Neural cell (in vitro differentiated cells): Measurements from ENCODE around the gene ATOSB. TPM values are rescaled to one million over a fixed set of nuclear protein-coding genes. Genes with fewer than 3 reads are reported as not detected.

Source experiments
- H2AFZ ChIP-seq: fragments of 200-600, 300-800 bp; sonication (generic), shearing (Covaris generic); 2 replicates; pipeline ENCODE4 v1.6.0; 2014; ENCODE audit warnings: low read depth, mild to moderate bottlenecking, antibody characterized with exemption, low read length, moderate library complexity
- H3F3A ChIP-seq: fragments of 200-600 bp; shearing (Covaris generic); 2 replicates; pipeline ENCODE4 v1.6.1; 2016; ENCODE audit warnings: mild to moderate bottlenecking, moderate library complexity, mixed read lengths, antibody characterized with exemption, low read length; ENCODE audit not compliant: insufficient read depth, poor library complexity, severe bottlenecking
- H3K27ac ChIP-seq: fragments of 200-600, 300-800 bp; sonication (generic), shearing (Covaris generic); 2 replicates; pipeline ENCODE4 v1.5.1; 2014; ENCODE audit warnings: mild to moderate bottlenecking, low read length, moderate library complexity
- H3K27me3 ChIP-seq: fragments of 300-800, 200-600 bp; sonication (generic), shearing (Covaris generic); 2 replicates; pipeline ENCODE4 v1.6.0; 2014; ENCODE audit warnings: mild to moderate bottlenecking, low read depth, low read length, moderate library complexity; ENCODE audit not compliant: insufficient read depth
- H3K36me3 ChIP-seq: fragments of 300-800, 200-600 bp; sonication (generic), shearing (Covaris generic); 2 replicates; pipeline ENCODE4 v1.5.1; 2014; ENCODE audit warnings: mild to moderate bottlenecking, antibody characterized with exemption, low read length, moderate library complexity; ENCODE audit not compliant: insufficient read depth
- H3K4me2 ChIP-seq: fragments of 300-800, 200-600 bp; sonication (generic), shearing (Covaris generic); 2 replicates; pipeline ENCODE4 v1.6.0; 2014; ENCODE audit warnings: mild to moderate bottlenecking, low read length
- H3K4me3 ChIP-seq: fragments of 300-800, 200-600 bp; sonication (generic), shearing (Covaris generic); 2 replicates; pipeline ENCODE4 v1.5.1; 2014; ENCODE audit warnings: mild to moderate bottlenecking, low read length, moderate library complexity
- H3K79me2 ChIP-seq: fragments of 200-600 bp; shearing (Covaris generic); replicated peaks from 2 replicates; pipeline ENCODE4 v1.6.0; 2014; ENCODE audit warnings: mild to moderate bottlenecking, low read length, moderate library complexity; ENCODE audit not compliant: insufficient read depth
- H3K9ac ChIP-seq: fragments of 300-800, 200-600 bp; sonication (generic), shearing (Covaris generic); 2 replicates; pipeline ENCODE4 v1.6.1; 2016; ENCODE audit warnings: mild to moderate bottlenecking, low read length, mixed read lengths
- H3K9me2 ChIP-seq: fragments of 200-600 bp; shearing (Covaris generic); 2 replicates; pipeline ENCODE4 v1.6.1; 2016; ENCODE audit warnings: mild to moderate bottlenecking, low read length, mixed read lengths; ENCODE audit not compliant: insufficient read depth
- H3K9me3 ChIP-seq: fragments of 200-600, 300-800 bp; sonication (generic), shearing (Covaris generic); 2 replicates; pipeline ENCODE4 v1.6.1; 2016; ENCODE audit warnings: mild to moderate bottlenecking, mixed run types, low read length, moderate library complexity, mixed read lengths
- H4K20me1 ChIP-seq: fragments of 200-600 bp; shearing (Covaris generic); 2 replicates; pipeline ENCODE4 v1.6.1; 2016; ENCODE audit warnings: mild to moderate bottlenecking, mixed run types; ENCODE audit not compliant: insufficient read depth
- EP300 ChIP-seq: fragments of 450-650 bp; conservative IDR thresholded peaks from 2 replicates; pipeline ENCODE4 v1.6.1; 2014; ENCODE audit warnings: antibody characterized with exemption, mild to moderate bottlenecking, moderate library complexity; ENCODE audit not compliant: poor library complexity, severe bottlenecking
- EZH2 ChIP-seq: fragments of 200-600, 300-800 bp; shearing (Covaris generic), sonication (generic); IDR thresholded peaks from 2 replicates; pipeline ENCODE4 v1.6.1; 2014; ENCODE audit warnings: antibody characterized with exemption, low read length, borderline replicate concordance, mild to moderate bottlenecking; ENCODE audit not compliant: insufficient read depth, poor library complexity, severe bottlenecking
- MXI1 ChIP-seq: fragments of 450-650 bp; conservative IDR thresholded peaks from 2 replicates; pipeline ENCODE4 v1.6.1; 2014; ENCODE audit warnings: antibody characterized with exemption, mild to moderate bottlenecking; ENCODE audit not compliant: poor library complexity, severe bottlenecking
- POLR2AphosphoS5 ChIP-seq: IDR thresholded peaks from 2 replicates; pipeline ENCODE4 v1.6.1; 2012
- RAD21 ChIP-seq: fragments of 450-650 bp; conservative IDR thresholded peaks from 2 replicates; pipeline ENCODE4 v1.6.1; 2014; ENCODE audit warnings: antibody characterized with exemption, mild to moderate bottlenecking, moderate library complexity
- REST ChIP-seq: IDR thresholded peaks from 2 replicates; pipeline ENCODE4 v1.6.1; 2012; ENCODE audit warnings: borderline replicate concordance
- SMC3 ChIP-seq: fragments of 450-650 bp; conservative IDR thresholded peaks from 2 replicates; pipeline ENCODE4 v1.6.1; 2014; ENCODE audit warnings: antibody characterized with exemption, mild to moderate bottlenecking, moderate library complexity; ENCODE audit not compliant: poor library complexity
- TAF1 ChIP-seq: IDR thresholded peaks from 2 replicates; pipeline ENCODE4 v1.6.1; 2012; ENCODE audit warnings: low read depth
- polyA plus RNA-seq: library from polyadenylated mRNA; depleted of rRNA; stranded (reverse); fragments of >200 nt; gene quantifications from 2 replicates; pipeline ENCODE4 v1.2.3, GENCODE V29; 2014
- TF ChIP-seq, protein P1 (sequence below): fragments of 450-650 bp; IDR thresholded peaks from 2 replicates; pipeline ENCODE4 v1.5.1; 2014; ENCODE audit warnings: antibody characterized with exemption, mild to moderate bottlenecking, moderate library complexity; ENCODE audit not compliant: poor library complexity, severe bottlenecking

The ATOSB gene
- polyA plus RNA-seq, 1 donor from 2014 or later: 28.9 TPM

- no peaks in the 10 kb centered on the region for H3K36me3 ChIP-seq
These were observed 6.6 kb downstream of the ATOSB start for GRCh38 chr9:35108946-35109575.

GRCh38 chr9:35108461-35108860 is 7.2 kb downstream of the ATOSB start:
- TF ChIP-seq MXI1 (no peak), EZH2 (no peak), TAF1 (no peak), RAD21 (no peak), POLR2AphosphoS5 (no peak), SMC3 (no peak), REST (no peak), EP300 (no peak)
- TF ChIP-seq, protein P1, sequence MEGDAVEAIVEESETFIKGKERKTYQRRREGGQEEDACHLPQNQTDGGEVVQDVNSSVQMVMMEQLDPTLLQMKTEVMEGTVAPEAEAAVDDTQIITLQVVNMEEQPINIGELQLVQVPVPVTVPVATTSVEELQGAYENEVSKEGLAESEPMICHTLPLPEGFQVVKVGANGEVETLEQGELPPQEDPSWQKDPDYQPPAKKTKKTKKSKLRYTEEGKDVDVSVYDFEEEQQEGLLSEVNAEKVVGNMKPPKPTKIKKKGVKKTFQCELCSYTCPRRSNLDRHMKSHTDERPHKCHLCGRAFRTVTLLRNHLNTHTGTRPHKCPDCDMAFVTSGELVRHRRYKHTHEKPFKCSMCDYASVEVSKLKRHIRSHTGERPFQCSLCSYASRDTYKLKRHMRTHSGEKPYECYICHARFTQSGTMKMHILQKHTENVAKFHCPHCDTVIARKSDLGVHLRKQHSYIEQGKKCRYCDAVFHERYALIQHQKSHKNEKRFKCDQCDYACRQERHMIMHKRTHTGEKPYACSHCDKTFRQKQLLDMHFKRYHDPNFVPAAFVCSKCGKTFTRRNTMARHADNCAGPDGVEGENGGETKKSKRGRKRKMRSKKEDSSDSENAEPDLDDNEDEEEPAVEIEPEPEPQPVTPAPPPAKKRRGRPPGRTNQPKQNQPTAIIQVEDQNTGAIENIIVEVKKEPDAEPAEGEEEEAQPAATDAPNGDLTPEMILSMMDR: no peak
- Histone ChIP-seq H3K4me2 (no peak overlapping the region), H3K4me3 (no peak overlapping the region), H2AFZ (no peak overlapping the region), H3K9ac (no peak overlapping the region), H3K36me3 (no peaks in the 10 kb centered on the region), H3K9me3 (no peaks in the 10 kb centered on the region), H4K20me1 (no peaks in the 10 kb centered on the region), H3K9me2 (no peaks in the 10 kb centered on the region), H3K27me3 (no peaks in the 10 kb centered on the region), H3F3A (peaks cover 7% of the 10 kb centered on the region), H3K79me2 (peaks cover 45% of the 10 kb centered on the region), H3K27ac (no peak overlapping the region)

More at GRCh38 chr9:35108946-35109575, 6.6 kb downstream of the ATOSB start:
- peaks cover 2% of the 10 kb centered on the region for H3F3A ChIP-seq
- H4K20me1 ChIP-seq: no peaks in the 10 kb centered on the region
- H3K9me3 ChIP-seq: no peaks in the 10 kb centered on the region
- TF ChIP-seq EZH2 (no peak), RAD21 (no peak)
- H3K9ac ChIP-seq: no peak overlapping the region
- H3K27ac ChIP-seq: no peak overlapping the region
- peaks cover 45% of the 10 kb centered on the region for H3K79me2 ChIP-seq
- no peaks in the 10 kb centered on the region for H3K9me2 ChIP-seq
- H3K4me2 ChIP-seq: no peak overlapping the region
- H2AFZ ChIP-seq: no peak overlapping the region
- H3K27me3 ChIP-seq: no peaks in the 10 kb centered on the region
- H3K4me3 ChIP-seq: peak overlapping the region; percentile 97
